Left colon (tissue), 2 donors: ENCODE data around the gene CD82. TPM values are rescaled to one million over a fixed set of nuclear protein-coding genes. Genes with fewer than 3 reads are reported as not detected.

ENCODE experiments used
- total RNA-seq, 2 donors: library from RNA; stranded (reverse); fragmentation: NEBNext Ultra II Directional; extraction: Animal tissue kit (Norgen Biotek cat#: 25700); gene quantifications; one replicate each; pipeline ENCODE4 v1.2.1, GENCODE V29; 2021
- donor health status: DM: no; HTN: no; CAD: no.
- donor health status: DM: yes; HTN: yes; CAD: no.

Gene CD82
- total RNA-seq, 2 donors from 2014 or later = 30.0 to 36.1 TPM

Other genes starting within 250 kb of the CD82 start
- gene TSPAN18, start 161.3 kb downstream of the CD82 start, total RNA-seq = 10 to 100 TPM in 1 of 2 donors, 1 to 10 TPM in 1; 3.1 to 10.8 TPM